Measurements from ENCODE around the gene CHI3L1.

The CHI3L1 gene

GRCh38 chr1:203204756-203205155 lies 18.3 kb upstream of the CHI3L1 start:
- DNase-seq = no peak

- DNase-seq = no peak
Measured at GRCh38 chr1:203202431-203203245, 16.1 kb upstream of the CHI3L1 start.

GRCh38 chr1:203201516-203202205 lies 15.2 kb upstream of the CHI3L1 start:
- DNase-seq = no peak

DNA sequence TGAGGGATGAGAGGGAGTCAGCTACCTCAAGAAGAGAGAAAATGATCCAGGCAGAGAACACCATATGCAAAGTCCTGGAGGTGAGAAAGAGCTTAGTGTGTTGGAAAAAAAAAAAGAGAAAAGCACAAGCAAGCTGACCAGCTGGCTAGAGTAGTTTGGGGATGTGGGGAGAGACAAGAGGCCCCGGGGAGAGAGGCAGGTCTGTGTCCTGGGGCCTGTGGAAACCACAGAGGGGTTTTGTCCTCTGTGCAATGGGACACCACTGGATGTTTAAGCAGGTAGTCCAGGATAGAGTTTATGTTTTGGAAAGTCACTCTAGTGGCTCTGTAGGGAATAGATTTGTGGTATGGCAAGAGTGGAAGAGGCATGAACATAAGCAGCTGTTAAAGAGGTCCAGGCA lies 14.4 kb upstream of the CHI3L1 start:
- no peak for DNase-seq

- no peak for DNase-seq
Measured at GRCh38 chr1:203199816-203200571, 13.5 kb upstream of the CHI3L1 start.

- DNase-seq = no peak
Measured at GRCh38 chr1:203199481-203199815, 12.9 kb upstream of the CHI3L1 start.

- no peak for DNase-seq
Measured at GRCh38 chr1:203199002-203199401, 12.5 kb upstream of the CHI3L1 start.

GRCh38 chr1:203197625-203198024 lies 11.1 kb upstream of the CHI3L1 start:
- no peak for DNase-seq

GRCh38 chr1:203196371-203196770 lies 9.9 kb upstream of the CHI3L1 start:
- no peak for DNase-seq

- DNase-seq = no peak
Measured at GRCh38 chr1:203190949-203191348, 4.4 kb upstream of the CHI3L1 start.

DNA sequence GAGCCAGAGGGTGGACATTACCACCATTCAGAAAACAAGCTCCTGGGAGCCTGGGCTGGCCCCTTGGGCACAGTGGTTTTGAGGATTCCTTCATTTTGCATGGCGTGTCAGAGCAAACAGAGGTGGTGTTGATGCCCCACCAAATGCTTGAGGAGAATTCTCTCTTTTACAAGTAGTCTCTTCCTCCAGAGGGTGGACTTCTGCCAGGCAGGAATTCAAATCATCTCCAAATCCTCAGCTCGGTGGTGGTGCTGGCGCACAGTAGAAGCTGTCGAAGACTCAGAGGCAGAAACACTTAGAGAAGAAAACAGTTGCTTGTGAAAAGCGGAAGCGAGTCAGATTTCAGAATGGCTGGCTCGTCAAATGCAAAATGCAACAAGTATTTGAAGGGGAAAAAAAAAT lies 3.4 kb upstream of the CHI3L1 start:
- DNase-seq = no peak

DNA sequence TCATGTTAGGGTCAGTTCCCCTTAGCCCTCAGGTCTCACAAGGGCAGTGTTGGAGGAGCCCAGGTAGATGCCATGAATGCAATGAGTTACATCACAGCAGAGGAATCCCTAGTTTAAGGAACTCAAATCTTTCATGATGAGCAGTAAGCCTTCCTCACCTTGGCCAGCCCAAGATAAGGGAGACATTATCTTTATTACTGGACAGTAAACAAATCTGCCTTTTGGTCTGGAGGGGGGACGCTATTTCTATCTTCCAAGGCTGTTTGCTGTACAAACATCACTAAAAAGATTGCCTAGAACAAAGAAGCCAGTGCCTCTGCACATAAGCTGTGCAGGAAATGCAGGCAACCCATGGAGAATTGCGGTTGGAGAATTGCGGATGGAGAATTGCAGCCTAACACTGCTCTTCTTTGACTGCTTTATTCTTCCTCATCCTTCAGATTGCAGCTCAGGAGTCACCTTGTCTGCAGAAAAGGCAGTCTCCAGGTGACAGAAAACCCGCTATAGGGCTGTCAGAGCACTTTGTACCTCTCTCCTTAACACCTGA lies 2.3 kb upstream of the CHI3L1 start:
- DNase-seq = no peak

GRCh38 chr1:203187689-203188264 lies 1.3 kb upstream of the CHI3L1 start:
- DNase-seq = no peak

DNA sequence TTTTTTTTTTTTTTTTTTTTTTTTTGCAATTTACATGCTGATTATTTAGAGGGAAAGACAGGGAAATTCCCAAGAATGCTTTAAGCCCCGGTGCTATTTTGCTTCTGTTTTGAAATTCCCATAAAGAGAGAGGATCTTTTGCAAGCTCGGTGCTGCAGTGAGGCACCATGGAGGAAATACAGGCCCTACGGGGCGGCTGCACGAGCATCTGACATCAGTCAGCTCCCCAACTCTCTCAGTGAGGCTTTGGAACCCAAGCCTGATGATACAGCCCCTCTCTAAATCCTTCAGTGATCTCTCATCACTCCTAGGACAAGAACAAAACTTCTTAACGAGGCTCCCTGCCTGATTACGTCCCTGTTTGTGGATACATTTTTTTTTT lies 791 bp upstream of the CHI3L1 start:
- DNase-seq = no peak

DNA sequence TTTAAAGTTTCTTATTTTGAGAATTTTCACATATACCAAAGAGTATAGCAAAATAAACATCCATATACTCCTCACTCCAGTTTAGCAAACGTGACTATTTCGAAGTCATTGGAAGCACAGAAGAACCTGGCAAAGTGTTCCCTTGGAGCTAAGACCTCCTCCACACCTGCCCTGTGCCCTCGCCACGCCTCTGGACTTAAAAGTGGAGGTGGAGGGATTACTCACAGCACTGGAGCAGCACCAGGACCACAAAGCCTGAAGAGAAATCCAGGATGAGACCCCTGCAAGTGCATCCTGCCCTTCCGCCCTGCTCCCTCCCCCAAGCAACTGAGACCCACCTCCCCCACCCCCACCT lies 436 bp downstream of the CHI3L1 start:
- no peak for DNase-seq

DNA sequence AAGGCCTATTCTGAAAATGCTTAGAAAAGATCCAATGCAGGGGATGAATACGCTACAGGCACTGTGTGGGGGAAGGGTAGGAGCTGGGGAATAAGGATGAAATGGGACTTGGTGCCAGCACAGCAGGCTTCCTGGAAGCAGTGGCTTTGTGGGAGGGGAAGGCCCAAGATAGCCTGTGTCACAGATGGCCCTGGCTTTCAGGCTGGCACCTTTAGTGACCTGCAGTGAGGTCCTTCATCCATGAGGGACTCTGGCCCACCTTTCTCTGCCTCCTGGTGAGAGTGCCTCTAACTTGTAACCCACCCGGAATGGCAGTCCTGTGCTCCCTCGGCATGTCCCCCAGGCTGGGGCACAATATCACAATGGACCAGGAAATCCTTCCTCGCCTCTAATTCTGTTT lies 919 bp downstream of the CHI3L1 start:
- no peak for DNase-seq

- no peak for DNase-seq
Measured at GRCh38 chr1:203185061-203185461, 1.4 kb downstream of the CHI3L1 start.

GRCh38 chr1:203184467-203184866 lies 2.0 kb downstream of the CHI3L1 start:
- DNase-seq = no peak

DNA sequence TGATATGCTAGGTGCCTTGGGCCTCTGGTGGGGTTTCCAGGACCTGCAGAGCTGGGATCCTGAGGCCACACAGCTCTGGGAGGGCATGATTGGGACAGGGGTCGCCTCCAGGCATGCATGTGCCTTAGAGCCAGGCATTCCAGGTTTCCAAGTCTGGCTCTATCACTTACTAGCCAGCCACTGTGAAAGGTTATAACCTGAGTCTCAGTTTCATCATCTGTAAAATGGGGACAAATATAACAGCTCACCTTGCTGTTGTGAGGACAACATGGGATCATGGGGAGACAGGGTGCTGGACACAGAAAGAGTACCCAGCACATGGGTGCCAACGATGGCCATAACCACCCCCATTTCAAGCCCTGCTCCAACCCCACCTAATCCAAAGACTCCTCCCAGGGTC lies 2.7 kb downstream of the CHI3L1 start:
- DNase-seq = no peak

- DNase-seq = no peak
Measured at GRCh38 chr1:203182387-203182953, 4.0 kb downstream of the CHI3L1 start.

DNA sequence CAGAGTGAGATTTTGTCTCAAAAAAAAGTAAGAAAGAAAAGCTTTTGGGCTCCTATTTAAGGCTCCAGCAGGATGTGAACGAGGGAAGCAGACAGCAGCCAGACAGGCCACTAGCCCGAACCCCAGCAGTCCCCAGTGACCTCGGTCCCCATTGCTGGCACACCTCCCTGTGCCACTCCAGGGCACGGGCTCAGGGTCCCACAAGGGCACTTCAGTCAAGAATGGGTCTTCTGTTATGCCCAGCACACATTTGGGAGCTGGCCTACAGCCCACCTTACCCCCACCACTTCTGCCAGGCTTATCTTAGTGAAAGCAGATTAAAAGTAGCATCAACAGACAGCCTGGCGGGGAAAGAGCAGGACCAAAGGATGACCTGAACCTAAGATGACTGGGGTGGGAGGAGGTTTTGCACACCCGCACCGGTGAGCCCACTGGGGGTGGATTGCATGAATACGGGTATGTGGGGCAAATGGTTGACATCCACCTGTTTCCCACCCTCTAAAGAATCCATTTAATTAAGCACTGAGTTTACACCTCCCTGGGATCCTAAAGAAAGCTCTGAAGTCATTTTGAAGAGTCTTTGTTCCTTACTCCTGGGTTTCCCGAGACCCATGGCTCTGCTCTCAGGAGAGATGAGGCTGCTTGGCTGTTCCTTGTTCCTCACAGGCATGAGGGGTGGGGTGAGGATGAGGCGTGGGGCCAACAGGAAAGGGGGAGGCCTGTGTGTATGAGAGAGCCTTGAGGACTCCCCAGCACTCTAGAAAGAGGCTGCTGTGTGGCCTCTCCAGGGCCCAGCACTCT lies 4.7 kb downstream of the CHI3L1 start:
- DNase-seq = no peak
